ENCODE data around the gene KRT86.
"Not testable (repeated sequence)": the region's sequence is repeated elsewhere in the genome, so short reads cannot be mapped to it uniquely, and the experiment has no call there.

The KRT86 gene

GRCh38 chr12:52342781-52343490 is 68.5 kb downstream of the KRT86 start:
- no peak for DNase-seq

- no peak for DNase-seq
Measured at GRCh38 chr12:52343550-52343949, 69.1 kb downstream of the KRT86 start.

- DNase-seq, result no peak
Measured at GRCh38 chr12:52344111-52344510, 69.7 kb downstream of the KRT86 start.

GRCh38 chr12:52345041-52345440 is 70.6 kb downstream of the KRT86 start:
- DNase-seq, result not testable (repeated sequence)

GRCh38 chr12:52346593-52346992 is 72.1 kb downstream of the KRT86 start:
- DNase-seq, result no peak

GRCh38 chr12:52347016-52347415 is 72.6 kb downstream of the KRT86 start:
- no peak for DNase-seq

- DNase-seq, result no peak
Measured at GRCh38 chr12:52347551-52348510, 73.4 kb downstream of the KRT86 start.

- DNase-seq, result no peak
Measured at GRCh38 chr12:52349196-52349595, 74.8 kb downstream of the KRT86 start.

GRCh38 chr12:52350021-52350620 is 75.7 kb downstream of the KRT86 start:
- no peak for DNase-seq

- no peak for DNase-seq
Measured at GRCh38 chr12:52350786-52351185, 76.3 kb downstream of the KRT86 start.

GRCh38 chr12:52351196-52352059 is 77.0 kb downstream of the KRT86 start:
- no peak for DNase-seq

GRCh38 chr12:52352951-52353350 is 78.5 kb downstream of the KRT86 start:
- DNase-seq, result no peak

- no peak for DNase-seq
Measured at GRCh38 chr12:52353766-52354165, 79.3 kb downstream of the KRT86 start.

- no peak for DNase-seq
Measured at GRCh38 chr12:52354200-52354599, 79.8 kb downstream of the KRT86 start.

- DNase-seq, result no peak
Measured at GRCh38 chr12:52355176-52355575, 80.7 kb downstream of the KRT86 start.

- no peak for DNase-seq
Measured at GRCh38 chr12:52356031-52356761, 81.8 kb downstream of the KRT86 start.

GRCh38 chr12:52356762-52357580 is 82.5 kb downstream of the KRT86 start:
- DNase-seq, result no peak

All from SW 1271 (cell line).